Fibroblast of skin of back (primary cell): Measurements from ENCODE around the gene HRH1.
"Not testable (repeated sequence)": the region's sequence is repeated elsewhere in the genome, so short reads cannot be mapped to it uniquely, and the experiment has no call there.

Experiments used
- DNase-seq: peaks from one replicate; pipeline ENCODE4 v3.0.0-alpha.2; 2013

The HRH1 gene

GRCh38 chr3:11245827-11246662 lies 91.8 kb downstream of the HRH1 start:
- no peak for DNase-seq

- DNase-seq = peak; percentile 34
Measured at GRCh38 chr3:11246663-11246970, 92.3 kb downstream of the HRH1 start.

GRCh38 chr3:11247362-11247761 lies 93.1 kb downstream of the HRH1 start:
- DNase-seq = no peak

GRCh38 chr3:11248596-11248995 lies 94.3 kb downstream of the HRH1 start:
- DNase-seq = no peak

GRCh38 chr3:11250902-11251806 lies 96.9 kb downstream of the HRH1 start:
- DNase-seq = no peak

GRCh38 chr3:11251807-11252176 lies 97.5 kb downstream of the HRH1 start:
- no peak for DNase-seq

GRCh38 chr3:11254876-11255275 lies 100.6 kb downstream of the HRH1 start:
- DNase-seq = no peak

GRCh38 chr3:11255537-11255936 lies 101.2 kb downstream of the HRH1 start:
- not testable (repeated sequence) for DNase-seq

GRCh38 chr3:11258958-11259357 lies 104.7 kb downstream of the HRH1 start:
- no peak for DNase-seq

GRCh38 chr3:11260460-11260859 lies 106.2 kb downstream of the HRH1 start:
- no peak for DNase-seq

- DNase-seq = no peak
Measured at GRCh38 chr3:11269007-11269406, 114.7 kb downstream of the HRH1 start.

GRCh38 chr3:11271986-11272904 lies 118.0 kb downstream of the HRH1 start, which contains the start of gene ATG7:
ATG7 (plus strand) TSS chr3:11272397; CDS start chr3:11298696, 26,299 bp downstream.
- peak; percentile 96 for DNase-seq

GRCh38 chr3:11272906-11273574 lies 118.7 kb downstream of the HRH1 start:
- DNase-seq = no peak

GRCh38 chr3:11273891-11274291 lies 119.6 kb downstream of the HRH1 start:
- DNase-seq = no peak

- DNase-seq = no peak
Measured at GRCh38 chr3:11274566-11275142, 120.4 kb downstream of the HRH1 start.

- DNase-seq = no peak
Measured at GRCh38 chr3:11275926-11276325, 121.6 kb downstream of the HRH1 start.

GRCh38 chr3:11276901-11277300 lies 122.6 kb downstream of the HRH1 start:
- DNase-seq = no peak

GRCh38 chr3:11282250-11283138 lies 128.2 kb downstream of the HRH1 start:
- no peak for DNase-seq

- no peak for DNase-seq
Measured at GRCh38 chr3:11283139-11283475, 128.8 kb downstream of the HRH1 start.

GRCh38 chr3:11284011-11284410 lies 129.7 kb downstream of the HRH1 start:
- DNase-seq = no peak

GRCh38 chr3:11285471-11285870 lies 131.2 kb downstream of the HRH1 start:
- no peak for DNase-seq
